HG03469 (cell line): ENCODE measurements around the gene TESMIN.

ENCODE experiments used
- ATAC-seq: cut with Tn5 transposase; IDR thresholded peaks from one replicate; pipeline ENCODE4 v1.9.1; 2021; ENCODE audit warnings: mild to moderate bottlenecking, moderate library complexity, moderate number of reproducible peaks; ENCODE audit not compliant: unreplicated experiment

The TESMIN gene

GRCh38 chr11:68664141-68664540, 87.2 kb downstream of the TESMIN start:
- ATAC-seq: no peak

GRCh38 chr11:68663482-68664010, 87.8 kb downstream of the TESMIN start:
- no peak for ATAC-seq

GRCh38 chr11:68661697-68662603, 89.4 kb downstream of the TESMIN start:
- ATAC-seq: no peak

GRCh38 chr11:68661014-68661413, 90.3 kb downstream of the TESMIN start:
- no peak for ATAC-seq

- no peak for ATAC-seq
These were observed 91.1 kb downstream of the TESMIN start for GRCh38 chr11:68660066-68660810.

GRCh38 chr11:68659158-68659921, 92.0 kb downstream of the TESMIN start:
- ATAC-seq: no peak

- no peak for ATAC-seq
These were observed 92.7 kb downstream of the TESMIN start for GRCh38 chr11:68658661-68659060.

- no peak for ATAC-seq
These were observed 93.2 kb downstream of the TESMIN start for GRCh38 chr11:68658097-68658496.
